ENCODE measurements around the gene CD9. TPM values are rescaled to one million over a fixed set of nuclear protein-coding genes. Genes with fewer than 3 reads are reported as not detected.

CD9 gene
- total RNA-seq, 1 donor from 2014 or later = 30.8 TPM

DNA sequence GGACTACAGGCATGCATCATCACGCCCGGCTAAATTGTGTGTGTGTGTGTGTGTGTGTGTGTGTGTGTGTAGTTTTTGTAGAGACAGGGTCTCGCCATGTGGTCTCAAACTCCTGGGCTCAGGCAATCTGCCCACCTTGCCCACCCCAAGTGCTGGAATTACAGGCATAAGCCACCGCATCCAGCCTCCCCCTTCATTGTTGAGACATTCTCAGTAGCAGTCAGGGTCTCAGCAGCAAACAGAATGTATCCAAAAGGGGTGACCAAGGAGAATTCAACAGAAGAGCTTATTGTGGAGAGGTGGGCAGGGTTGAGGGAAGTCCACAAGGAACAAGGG lies 73.0 kb downstream of the CD9 start:
- intact Hi-C loops (cut with micrococcal nuclease) = no loop called here

DNA sequence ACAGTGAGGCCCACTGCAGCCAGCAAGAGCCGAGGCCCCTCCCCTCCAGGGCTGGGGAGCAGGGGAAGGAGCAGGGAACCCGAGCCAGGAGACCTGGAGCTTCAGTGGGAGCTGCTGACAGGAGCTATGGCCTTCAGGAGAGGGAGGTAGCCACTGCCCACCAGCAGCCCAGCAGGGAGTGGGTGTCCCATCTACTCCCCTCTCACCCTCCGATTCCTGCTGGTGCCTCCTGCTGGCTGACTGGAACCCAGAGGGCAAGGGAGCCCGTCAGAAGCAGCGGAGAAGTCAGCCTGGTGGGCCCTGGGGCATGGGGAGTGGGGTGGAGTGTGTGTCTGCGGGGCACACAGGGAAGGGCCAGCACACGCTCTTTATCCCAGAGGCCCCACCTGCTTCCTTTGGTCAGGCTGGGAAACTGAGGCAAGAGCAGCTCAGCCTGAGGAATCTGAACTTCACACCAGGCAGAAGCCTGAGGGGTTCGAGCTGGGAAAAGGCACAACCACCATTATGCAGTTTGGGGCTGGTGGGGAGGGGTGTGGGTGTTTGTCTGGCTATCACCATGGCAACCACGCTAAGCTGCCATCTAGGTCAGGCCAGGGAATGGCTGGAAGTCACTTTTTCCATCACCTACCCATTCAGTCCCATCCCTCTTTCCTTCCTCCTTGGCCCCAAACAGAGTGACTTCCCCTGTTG lies 73.5 kb downstream of the CD9 start:
- intact Hi-C loops (cut with micrococcal nuclease) = no loop called here

DNA sequence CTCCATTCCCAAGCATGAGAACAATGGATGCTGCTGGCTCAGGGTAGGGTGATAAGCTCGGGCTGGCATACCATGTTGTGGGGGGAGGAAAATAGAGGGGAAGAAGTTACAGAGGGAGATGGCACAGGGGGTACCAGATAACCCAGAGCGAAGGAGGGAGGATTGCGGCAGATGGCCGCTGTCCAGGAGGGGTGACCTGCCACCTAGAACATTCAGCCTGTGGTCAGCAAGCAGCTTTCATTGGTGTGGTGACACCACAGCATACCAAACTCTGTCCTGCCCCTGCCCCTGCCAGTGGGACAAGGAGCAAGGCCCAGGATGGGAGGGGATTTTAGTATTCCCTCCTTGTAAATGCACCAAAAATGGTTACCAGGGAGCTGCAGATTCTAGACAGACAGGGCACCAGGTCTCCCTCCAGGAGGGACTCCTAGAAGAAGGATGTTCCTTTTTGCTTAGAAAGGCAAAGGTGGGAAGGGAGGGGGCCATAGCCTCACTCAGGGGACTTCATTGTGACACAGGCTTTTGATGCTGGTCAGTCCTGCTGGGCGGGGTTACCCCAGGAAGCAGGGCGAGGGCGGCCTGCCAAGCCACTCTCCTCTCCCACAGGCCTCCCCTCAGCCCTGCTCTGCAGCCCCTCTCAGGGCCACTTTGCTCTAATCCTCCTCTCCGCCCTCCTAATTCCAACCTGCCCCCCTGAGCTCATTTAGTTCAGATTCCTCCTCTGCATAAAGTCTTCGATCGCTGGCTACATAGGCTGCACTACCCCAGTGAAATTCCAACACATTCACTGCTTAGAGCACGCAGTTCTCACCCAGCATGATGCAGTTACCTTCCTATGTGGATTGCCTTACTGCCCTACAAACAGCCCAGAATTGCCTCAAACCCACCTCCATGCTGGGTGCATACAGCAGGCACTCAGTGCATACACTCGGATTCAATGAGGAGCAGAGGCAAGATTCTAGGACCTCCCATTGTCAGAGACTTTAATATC lies 74.3 kb downstream of the CD9 start:
- intact Hi-C loops (cut with micrococcal nuclease) = no loop called here

DNA sequence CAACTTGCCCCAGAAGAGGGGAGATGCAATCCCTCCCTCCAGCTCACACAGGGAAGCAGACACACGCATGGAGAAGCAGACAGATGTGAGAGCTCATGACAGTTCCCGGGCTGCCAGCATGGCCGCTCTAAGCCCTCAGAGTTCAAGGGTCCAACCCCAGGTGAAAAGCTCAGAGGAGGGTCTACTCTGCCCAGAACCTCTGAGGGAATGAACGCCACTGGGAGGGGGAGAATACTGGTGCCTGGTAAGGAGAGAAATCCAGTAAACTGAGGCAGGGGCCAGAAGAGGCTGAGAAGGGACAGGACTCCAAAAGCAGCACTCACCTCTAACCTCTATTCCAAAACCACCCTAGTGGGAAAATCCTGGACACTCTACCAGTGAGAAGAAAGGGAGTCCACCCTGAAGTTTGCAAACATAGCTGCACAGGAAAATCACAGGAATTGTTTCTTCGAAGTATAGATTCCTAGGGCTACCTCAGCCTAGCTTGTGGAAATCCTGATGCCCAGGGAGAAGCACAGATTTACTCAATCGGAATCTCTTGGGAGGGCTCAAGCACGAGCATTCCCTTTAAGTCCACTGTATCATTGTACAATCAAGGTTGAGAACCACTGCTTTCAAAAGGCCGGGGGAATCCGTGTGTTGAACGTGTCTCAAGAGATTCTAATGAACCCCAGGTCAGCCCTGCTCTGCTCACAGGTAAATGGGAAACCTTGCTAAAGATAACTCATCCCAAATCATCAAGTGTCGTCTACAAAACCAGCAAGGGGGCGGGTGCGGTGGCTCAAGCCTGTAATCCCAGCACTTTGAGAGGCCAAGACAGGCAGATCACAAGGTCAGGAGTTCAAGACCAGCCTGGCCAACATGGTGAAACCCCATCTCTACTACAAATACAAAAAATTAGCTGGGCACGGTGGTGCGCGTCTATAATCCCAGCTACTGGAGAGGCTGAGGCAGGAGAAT lies 76.0 kb downstream of the CD9 start:
- intact Hi-C loops (cut with micrococcal nuclease) = no loop called here

DNA sequence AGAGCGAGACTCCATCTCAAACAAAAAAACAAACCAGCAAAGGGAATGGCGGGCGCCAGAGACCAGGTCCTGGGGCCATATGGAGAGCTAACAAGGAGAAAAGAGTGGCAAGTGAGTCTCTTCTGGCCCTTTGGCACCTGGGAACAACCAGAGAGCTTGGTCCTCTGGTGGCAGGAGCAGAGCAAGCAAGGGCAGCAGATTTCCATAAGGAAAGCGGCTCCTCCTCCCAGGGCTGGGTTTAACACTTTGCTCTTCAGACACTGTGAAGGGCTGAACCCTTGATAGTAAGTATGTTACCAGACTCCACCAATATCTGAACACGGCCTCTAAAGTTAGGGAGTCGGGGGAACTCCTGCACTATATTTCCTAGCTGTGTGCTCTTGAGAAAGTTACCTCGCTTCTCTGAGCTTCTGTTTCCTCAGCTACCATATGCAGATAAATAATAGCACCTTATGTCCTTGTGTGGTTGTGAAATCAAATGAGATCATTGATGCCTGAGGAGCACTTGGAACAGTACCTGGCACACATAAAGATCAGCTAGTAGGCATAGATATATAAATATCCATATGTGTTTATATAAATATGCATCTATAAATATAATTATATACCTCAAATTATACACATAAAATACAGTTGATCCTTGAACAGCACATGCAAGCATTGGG lies 76.9 kb downstream of the CD9 start:
- intact Hi-C loops (cut with micrococcal nuclease) = loop anchor here (1.0 kb wide), 1 partner anchor 47 kb away; no protein-coding TSS in a partner anchor

DNA sequence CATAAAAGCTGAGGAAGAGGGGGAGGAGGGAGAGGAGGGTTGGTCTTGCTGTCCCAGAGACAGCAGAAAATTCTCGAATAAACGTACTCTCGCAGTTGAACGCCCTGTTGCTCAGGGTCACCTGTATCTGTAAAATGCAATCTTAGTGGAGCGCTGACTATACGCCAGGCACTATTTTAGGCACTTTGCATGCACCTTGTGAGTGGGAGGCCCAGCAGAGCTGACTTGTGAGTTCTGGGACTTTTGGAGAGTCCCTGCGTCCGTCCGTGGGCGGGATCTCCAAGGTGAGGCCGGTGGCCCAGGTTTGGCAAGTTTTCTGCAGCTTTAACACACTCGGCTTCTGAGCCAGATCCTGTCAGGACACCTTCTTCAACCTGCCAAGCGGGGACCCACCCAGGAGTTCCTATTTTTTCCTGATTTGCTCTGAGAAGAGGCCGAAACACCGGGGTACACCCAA lies 77.8 kb downstream of the CD9 start:
- intact Hi-C loops (cut with micrococcal nuclease) = loop anchor here (1.0 kb wide), 3 partner anchors 48 to 215 kb away; no protein-coding TSS in a partner anchor

DNA sequence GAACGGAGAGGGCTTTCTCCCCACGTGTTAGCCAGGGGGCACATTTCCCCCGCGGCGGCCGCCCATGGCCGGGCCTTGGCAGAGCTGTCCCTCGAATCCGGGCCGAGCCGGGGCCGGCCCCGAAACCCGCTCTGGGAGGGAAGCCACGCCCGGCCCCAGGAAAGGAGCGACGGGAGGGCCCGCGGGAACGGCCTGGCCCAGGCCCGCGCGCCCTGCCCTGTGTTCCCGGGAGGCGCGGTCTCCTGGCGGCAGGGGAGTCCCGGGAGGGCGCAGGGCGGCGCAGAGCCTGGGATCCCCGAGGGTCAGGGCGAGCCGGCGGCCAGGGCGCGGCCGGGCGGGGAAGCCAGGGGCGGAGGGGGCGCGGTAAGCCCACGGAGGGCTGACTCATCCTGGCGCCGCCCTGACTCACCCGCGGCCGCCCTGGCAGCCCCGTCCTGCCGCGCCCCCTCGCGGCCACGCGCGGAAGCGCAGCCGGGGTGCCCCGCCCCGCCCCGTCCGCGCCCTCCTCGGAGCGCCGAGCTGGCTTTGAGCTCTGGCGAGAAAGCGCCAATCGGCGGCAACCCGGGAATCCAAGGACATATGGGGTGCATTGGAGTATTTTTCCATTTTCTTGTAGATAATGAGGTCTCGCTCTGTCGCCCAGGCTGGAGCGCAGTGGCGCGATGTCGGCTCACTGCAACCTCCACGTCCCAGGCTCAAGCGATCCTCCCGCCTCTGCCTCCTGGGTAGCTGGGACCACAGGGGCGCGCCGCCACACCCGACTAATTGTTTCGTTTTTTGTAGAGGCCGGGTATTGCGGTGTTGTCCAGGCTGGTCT lies 78.4 kb downstream of the CD9 start:
- intact Hi-C loops (cut with micrococcal nuclease) = loop anchor here (1.0 kb wide), 2 partner anchors 83 to 215 kb away; no protein-coding TSS in a partner anchor

DNA sequence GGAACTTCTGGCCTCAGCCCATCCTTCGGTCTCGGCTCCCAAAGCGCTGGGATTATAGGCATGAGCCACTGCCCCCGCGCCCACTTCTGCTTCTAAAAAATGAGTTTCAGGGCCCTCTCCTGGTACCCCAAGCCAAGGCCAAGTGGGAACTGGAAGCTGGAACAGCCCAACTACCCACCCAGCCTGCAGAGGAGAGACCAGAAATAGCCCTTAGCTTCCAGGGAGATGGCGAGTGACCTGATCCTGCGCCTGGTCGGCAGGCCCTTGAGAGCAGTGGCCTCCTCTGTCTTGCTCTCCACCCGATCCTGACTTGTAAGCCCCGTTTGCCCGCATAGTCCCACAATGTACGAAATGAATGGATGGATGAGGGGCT lies 79.0 kb downstream of the CD9 start:
- intact Hi-C loops (cut with micrococcal nuclease) = no loop called here

DNA sequence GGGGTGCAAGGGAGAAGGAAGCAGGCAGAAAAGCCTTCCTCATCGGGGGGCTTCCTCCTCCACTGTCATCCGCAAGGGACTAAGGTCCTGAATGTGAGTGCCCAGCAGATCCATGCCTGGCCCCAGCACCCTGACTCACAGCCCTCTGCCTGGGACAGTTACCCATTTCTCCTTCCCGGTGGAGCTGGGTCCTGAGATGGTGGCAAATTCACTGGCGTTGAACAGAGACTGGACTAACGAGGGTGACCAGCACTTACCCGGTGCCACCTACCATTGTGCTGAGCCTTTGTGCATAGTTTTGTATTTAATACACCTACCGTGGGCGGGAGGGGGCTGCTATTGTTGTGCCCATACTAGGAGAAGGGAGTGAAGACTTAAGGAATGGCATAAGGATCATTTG lies 79.4 kb downstream of the CD9 start:
- intact Hi-C loops (cut with micrococcal nuclease) = no loop called here

DNA sequence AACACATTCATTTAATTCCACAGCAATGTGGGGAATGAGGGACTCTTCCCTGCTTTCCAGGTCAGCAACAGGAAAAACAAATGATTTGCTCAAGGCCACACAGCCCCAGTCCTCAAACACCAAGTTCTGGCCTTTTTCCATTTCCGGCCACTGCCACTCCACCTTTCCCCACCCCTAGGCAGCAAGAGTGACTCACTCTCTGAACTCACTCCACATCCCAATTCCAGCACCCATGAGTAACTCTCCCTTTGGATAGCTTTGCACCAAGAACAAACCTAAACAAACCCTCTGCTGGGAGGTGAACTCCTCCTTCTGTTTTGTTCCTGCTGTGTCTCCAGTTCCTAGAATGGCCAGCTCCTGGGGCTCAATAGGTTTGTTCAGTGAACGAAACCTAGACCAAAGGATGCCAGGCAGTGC lies 79.9 kb downstream of the CD9 start:
- intact Hi-C loops (cut with micrococcal nuclease) = no loop called here

DNA sequence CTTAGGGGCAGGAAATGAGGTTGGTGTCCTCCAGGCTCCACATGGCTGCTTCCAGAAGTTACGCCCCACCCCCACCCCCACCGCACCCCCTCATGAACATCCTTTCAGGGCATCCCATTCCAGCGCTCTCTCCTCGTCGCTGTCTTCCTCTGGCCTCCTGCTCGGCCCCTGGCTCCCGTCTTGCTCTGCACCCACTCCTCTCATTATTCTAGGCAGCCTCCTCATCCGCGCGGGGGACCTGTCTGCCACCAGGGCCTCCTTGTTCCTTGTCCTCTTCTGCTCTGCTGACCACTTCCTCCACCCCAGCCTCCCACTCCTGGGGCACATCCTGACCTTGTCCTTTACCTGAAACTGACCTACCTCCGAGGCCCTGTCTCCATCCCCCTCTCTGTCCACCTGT lies 80.5 kb downstream of the CD9 start:
- intact Hi-C loops (cut with micrococcal nuclease) = no loop called here

DNA sequence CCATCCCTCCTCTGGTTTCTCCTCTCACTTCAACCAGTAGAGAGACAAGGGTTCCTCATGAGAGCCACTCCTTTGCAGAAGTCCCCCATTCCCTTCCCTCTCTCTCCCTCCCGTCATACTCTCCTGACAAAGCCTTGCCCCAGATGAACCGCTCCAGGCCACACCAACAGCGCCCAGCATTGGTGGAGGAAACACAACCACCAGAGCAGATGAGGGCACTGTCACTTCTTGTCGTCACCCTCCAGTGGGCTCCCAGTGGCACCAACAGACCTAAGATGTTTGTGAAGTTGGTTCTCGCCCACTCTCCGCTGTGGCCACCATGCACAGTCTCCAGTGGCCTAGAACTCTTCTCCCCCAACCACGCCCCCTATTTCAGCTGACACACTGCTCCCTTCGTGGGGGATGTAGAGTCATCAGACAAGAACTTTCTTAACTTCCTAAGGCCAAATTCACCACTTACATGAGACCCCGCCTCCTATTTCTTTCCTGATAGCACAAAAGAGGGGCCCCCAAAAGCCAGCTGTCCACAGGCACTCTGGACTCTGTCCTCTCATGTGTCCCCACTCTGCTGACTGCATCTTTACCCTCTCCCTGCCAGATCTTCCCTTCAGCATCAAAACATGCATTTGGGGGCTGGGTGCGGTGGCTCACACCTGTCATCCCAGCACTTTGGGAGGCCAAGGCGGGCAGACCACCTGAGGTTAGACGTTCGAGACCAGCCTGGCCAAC lies 81.0 kb downstream of the CD9 start:
- intact Hi-C loops (cut with micrococcal nuclease) = no loop called here

DNA sequence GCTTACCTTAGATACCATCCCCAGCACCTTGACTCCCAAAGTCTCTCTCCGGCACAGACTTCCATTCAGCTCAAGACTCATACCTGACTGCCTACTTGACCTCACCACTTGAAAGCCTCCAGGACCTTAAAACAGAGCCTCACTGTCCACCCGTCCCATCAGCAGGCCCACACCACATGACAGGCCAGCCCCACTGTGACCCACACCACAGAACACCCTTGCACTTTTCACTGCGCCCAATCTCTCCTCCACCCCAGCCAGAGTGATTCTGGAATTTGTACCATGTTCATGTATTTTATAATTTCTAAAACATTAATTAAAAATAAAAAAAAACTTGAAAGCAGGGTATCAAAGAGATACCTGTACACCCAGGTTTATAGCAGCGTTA lies 82.2 kb downstream of the CD9 start:
- intact Hi-C loops (cut with micrococcal nuclease) = no loop called here

DNA sequence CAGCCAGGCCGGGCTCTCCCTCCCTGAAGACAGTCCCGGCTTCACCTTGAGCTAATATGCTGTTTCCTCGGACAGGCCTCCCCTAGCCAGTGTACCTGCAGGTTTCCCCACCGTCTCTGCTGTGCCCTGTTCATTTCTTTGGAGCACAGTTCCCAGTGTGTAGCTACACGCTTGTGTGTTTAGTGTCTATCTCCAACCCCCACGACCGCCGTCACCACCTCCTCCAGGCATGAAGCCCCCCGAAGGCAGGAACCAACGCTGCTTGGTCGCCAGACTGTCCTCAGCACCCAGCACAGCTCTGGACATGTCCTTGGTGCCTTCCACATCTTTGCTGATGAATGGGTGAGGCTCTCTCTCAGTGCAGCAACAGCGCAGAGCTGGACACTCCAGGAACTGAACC lies 84.1 kb downstream of the CD9 start:
- intact Hi-C loops (cut with micrococcal nuclease) = no loop called here

DNA sequence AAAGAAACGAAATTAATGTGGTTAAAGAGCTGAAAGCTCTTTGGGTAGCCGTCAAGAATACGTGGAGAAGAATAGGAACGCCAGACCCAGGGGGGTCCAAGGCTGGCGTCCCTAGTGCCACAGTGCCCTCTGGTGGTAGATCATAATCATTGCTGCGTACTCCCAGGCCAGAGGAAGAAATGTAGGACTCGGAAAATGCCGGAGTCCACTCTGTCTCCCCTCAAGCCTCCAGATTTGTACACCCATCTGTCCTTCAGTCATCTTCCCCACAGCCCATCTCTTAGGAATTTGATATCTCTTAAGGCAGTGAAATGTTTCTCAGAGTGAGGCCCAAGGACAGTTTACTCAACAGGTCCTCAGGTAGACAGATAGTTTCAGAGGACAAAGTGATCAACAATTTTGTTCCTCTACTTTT lies 84.9 kb downstream of the CD9 start:
- intact Hi-C loops (cut with micrococcal nuclease) = loop anchor here (1.0 kb wide), 3 partner anchors 90 to 297 kb away; no protein-coding TSS in a partner anchor

DNA sequence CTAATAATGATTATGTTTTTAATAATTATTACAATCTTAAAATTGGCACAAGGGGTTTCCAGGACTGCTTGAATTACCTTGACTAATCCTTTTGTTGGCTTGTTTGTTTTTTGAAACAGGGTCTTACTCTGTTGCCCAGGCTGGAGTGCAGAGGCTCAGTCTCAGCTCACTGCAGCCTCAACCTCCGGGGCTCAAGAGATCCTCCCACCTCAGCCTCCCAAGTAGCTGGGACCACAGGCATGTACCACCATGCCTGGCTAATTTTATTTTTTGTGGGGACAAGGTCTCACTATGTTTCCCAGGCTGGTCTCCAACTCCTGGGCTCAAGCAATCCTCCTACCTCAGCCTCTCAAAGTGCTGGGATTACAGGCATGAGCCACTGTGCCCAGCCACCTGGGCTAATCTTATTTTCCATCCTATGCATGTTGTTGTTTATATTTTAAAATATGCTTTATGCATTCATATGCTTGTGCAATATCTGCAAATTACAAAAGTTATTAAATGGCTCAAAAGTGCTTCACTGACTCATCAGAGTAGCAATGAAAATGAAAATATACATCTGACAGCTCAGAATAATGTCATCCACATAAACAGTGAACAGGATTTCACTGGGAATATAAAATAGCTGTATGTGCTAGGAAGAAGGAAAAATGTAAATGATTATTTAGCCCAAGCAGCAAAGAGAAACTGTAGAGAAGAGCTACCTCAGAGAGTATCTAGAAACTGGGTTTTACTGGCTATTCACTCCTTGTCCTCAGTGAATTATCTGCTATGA lies 85.5 kb downstream of the CD9 start:
- intact Hi-C loops (cut with micrococcal nuclease) = loop anchor here (1.0 kb wide), 3 partner anchors 90 to 297 kb away; no protein-coding TSS in a partner anchor
